GM12878 (cell line): ENCODE measurements around the gene ZNF709. TPM values are rescaled to one million over a fixed set of nuclear protein-coding genes. Genes with fewer than 3 reads are reported as not detected.

Experiments used
- ATF3 ChIP-seq: IDR thresholded peaks from 2 replicates; pipeline ENCODE4 v1.6.1; 2011; ENCODE audit warnings: low read depth, mild to moderate bottlenecking, low read length, moderate library complexity, borderline replicate concordance; ENCODE audit errors: extremely low read depth
- CBX5 ChIP-seq: sonication (generic); IDR thresholded peaks from 2 replicates; pipeline ENCODE4 v1.6.1; 2016; ENCODE audit warnings: low read depth, moderate library complexity, mild to moderate bottlenecking, inconsistent platforms
- HSF1 ChIP-seq: fragments of 150-350 bp; IDR thresholded peaks from 2 replicates; pipeline ENCODE4 v1.6.1; 2014; ENCODE audit warnings: mild to moderate bottlenecking, low read depth, low read length
- MTA3 ChIP-seq: IDR thresholded peaks from 2 replicates; pipeline ENCODE4 v1.6.1; 2012; ENCODE audit warnings: low read length, inconsistent platforms, borderline replicate concordance
- NKRF ChIP-seq: fragments of 450-650 bp; conservative IDR thresholded peaks from 2 replicates; pipeline ENCODE4 v1.6.1; 2017; ENCODE audit warnings: mild to moderate bottlenecking, moderate library complexity
- NR2C1 ChIP-seq: fragments of 450-650 bp; IDR thresholded peaks from 2 replicates; pipeline ENCODE4 v1.6.1; 2017; ENCODE audit warnings: antibody characterized with exemption, mild to moderate bottlenecking, moderate library complexity
- PRDM15 ChIP-seq: fragments of 450-650 bp; formaldehyde crosslinking; IDR thresholded peaks from 2 replicates; pipeline ENCODE4 v1.4.0; 2020; ENCODE audit warnings: mild to moderate bottlenecking, moderate library complexity
- SPI1 ChIP-seq: IDR thresholded peaks from 2 replicates; pipeline ENCODE4 v1.6.1; 2011; ENCODE audit warnings: low read depth, mild to moderate bottlenecking, low read length, moderate library complexity, borderline replicate concordance; ENCODE audit not compliant: insufficient read depth
- ZBTB11 ChIP-seq: fragments of 450-650 bp; formaldehyde crosslinking; IDR thresholded peaks from 2 replicates; pipeline ENCODE4 v1.5.0; 2022; ENCODE audit warnings: mild to moderate bottlenecking, missing genetic modification characterization
- ZNF592 ChIP-seq: fragments of 450-650 bp; IDR thresholded peaks from 2 replicates; pipeline ENCODE4 v1.6.1; 2017; ENCODE audit warnings: mild to moderate bottlenecking, moderate library complexity
- ZSCAN29 ChIP-seq: fragments of 450-650 bp; IDR thresholded peaks from 2 replicates; pipeline ENCODE4 v1.6.1; 2017; ENCODE audit warnings: mild to moderate bottlenecking, moderate library complexity
- polyA plus RNA-seq, 11 experiments: library from polyadenylated mRNA; depleted of rRNA in 4 of 11; unstranded in 6 of 11; stranded (reverse) in 5 of 11; fragments of >200 nt; fragmentation: Nextera tagmentation in 4 of 11; fragmentation: Illumina TruSeq in 1 of 11; extraction: Ambion mirVana in 4 of 11; extraction: Trizol in 1 of 11; gene quantifications; 1 replicate in 1 of 11; 2 replicates in 10 of 11; pipeline versions ENCODE4 v1.2.1 to v1.2.3, GENCODE V29; 2011 to 2016; ENCODE audit warnings: inconsistent platforms in 2 of 11, missing spikeins in 2 of 11, low read depth in 1 of 11
- total RNA-seq, 4 experiments: library from RNA; depleted of rRNA in 3 of 4; stranded (reverse); fragments of >200 nt in 3 of 4; fragmentation: Illumina TruSeq in 1 of 4; extraction: Trizol in 1 of 4; gene quantifications; 2 replicates each; pipeline versions ENCODE4 v1.2.1 to v1.2.3, GENCODE V29; 2013 to 2021

ZNF709 gene
- total and polyA plus RNA-seq, 10 of the 15 experiments (the other 5 are each of a cell fraction or from before 2014, with no cell fraction given): 0.27 to 2.5 (median 1.5) TPM

- TF ChIP-seq SPI1 (no peak), PRDM15 (CRISPR knock-in tag) (no peak), ZSCAN29 (no peak), NR2C1 (no peak), ZBTB11 (CRISPR knock-in tag) (no peak), MTA3 (no peak), NKRF (0 out of 2 replicates have a peak, but pooled peaks have one; percentile 25), CBX5 (peak; percentile 77; the same call in 1 of the 2 replicates), HSF1 (no peak), ATF3 (no peak), ZNF592 (no peak)
These were observed 10.6 kb upstream of the ZNF709 start (continued) for GRCh38 chr19:12495002-12495802.
